ENCODE data around the gene SLC9A1.
"Not testable (repeated sequence)": the region's sequence is repeated elsewhere in the genome, so short reads cannot be mapped to it uniquely, and the experiment has no call there.

DNA sequence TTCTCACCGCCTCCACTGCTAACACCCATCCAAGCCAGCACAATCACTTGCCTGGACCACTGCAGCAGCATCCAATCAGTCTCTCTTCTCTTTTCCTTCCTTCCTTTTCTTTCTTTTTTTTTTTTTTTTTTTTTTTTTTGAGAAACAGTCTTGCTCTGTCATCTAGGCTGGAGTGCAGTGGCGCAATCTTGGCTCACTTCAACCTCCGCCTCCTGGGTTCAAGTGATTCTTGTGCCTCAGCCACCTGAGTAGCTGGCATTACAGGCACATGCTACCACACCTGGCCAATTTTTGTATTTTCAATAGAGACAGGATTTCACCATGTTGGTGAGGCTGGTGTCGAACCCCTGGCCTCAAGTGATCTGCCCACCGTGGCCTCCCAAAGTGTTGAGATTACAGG, 29.8 kb downstream of the SLC9A1 start:
- TF ChIP-seq, protein P1, sequence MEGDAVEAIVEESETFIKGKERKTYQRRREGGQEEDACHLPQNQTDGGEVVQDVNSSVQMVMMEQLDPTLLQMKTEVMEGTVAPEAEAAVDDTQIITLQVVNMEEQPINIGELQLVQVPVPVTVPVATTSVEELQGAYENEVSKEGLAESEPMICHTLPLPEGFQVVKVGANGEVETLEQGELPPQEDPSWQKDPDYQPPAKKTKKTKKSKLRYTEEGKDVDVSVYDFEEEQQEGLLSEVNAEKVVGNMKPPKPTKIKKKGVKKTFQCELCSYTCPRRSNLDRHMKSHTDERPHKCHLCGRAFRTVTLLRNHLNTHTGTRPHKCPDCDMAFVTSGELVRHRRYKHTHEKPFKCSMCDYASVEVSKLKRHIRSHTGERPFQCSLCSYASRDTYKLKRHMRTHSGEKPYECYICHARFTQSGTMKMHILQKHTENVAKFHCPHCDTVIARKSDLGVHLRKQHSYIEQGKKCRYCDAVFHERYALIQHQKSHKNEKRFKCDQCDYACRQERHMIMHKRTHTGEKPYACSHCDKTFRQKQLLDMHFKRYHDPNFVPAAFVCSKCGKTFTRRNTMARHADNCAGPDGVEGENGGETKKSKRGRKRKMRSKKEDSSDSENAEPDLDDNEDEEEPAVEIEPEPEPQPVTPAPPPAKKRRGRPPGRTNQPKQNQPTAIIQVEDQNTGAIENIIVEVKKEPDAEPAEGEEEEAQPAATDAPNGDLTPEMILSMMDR (IDR thresholded peaks at IDR 0.05): not testable (repeated sequence)
- not testable (repeated sequence) for TF ChIP-seq SMC3 (IDR thresholded peaks at IDR 0.05; ENCODE audit: low read depth, low read length)
